ENCODE results near the gene PIPOX. TPM values are rescaled to one million over a fixed set of nuclear protein-coding genes. Genes with fewer than 3 reads are reported as not detected.

The PIPOX gene
- total and polyA plus RNA-seq, 8 donors, result 0.55 to 2.9 (median 0.88) TPM

- ATAC-seq (no peak), DNase-seq (no peak), FAIRE-seq (no peak)
- WGBS, 2 donors, result 89 to 99% methylated on average over 4 of the region's 4 CpGs
- no peaks in the 10 kb centered on the region for H3K9me3 ChIP-seq
- H3K27me3 ChIP-seq, result no peaks in the 10 kb centered on the region
- no peak overlapping the region for H3K27ac ChIP-seq
- intact Hi-C loops (cut with DNase I), result loop anchor here in 1 of 3 donors (10.0 kb wide), 1 partner anchor 70 kb away; no protein-coding TSS in a partner anchor
- no peaks in the 10 kb centered on the region for H3K36me3 ChIP-seq
- TF ChIP-seq CTCF (IDR thresholded peaks at IDR 0.05), result no peak
- H3K4me1 ChIP-seq, result peaks cover 0 to 6% (median 5%) of the 10 kb centered on the region in 3 donors
- H3K4me3 ChIP-seq, result no peak overlapping the region
Observed at GRCh38 chr17:29045026-29045425, 2.1 kb downstream of the PIPOX start.

- Histone ChIP-seq H3K27ac (no peak overlapping the region), H3K36me3 (no peaks in the 10 kb centered on the region), H3K27me3 (no peaks in the 10 kb centered on the region), H3K4me3 (no peak overlapping the region), H3K9me3 (no peaks in the 10 kb centered on the region), H3K4me1 (peaks cover 0 to 6% (median 5%) of the 10 kb centered on the region in 3 donors)
- 70 to 74% methylated on average over 7 of the region's 7 CpGs for WGBS, 2 donors
- no peak for FAIRE-seq
- TF ChIP-seq CTCF (IDR thresholded peaks at IDR 0.05), result no peak
- DNase-seq, result no peak
- intact Hi-C loops (cut with DNase I), result loop anchor here in 1 of 3 donors (10.0 kb wide), 1 partner anchor 71 kb away; no protein-coding TSS in a partner anchor
- no peak for ATAC-seq
Observed at GRCh38 chr17:29045734-29046472, 3.0 kb downstream of the PIPOX start.

- TF ChIP-seq CTCF (IDR thresholded peaks at IDR 0.05), result no peak
- ATAC-seq, result no peak
- intact Hi-C loops (cut with DNase I), result loop anchor here in 1 of 3 donors (10.0 kb wide), 1 partner anchor 72 kb away; no protein-coding TSS in a partner anchor
- Histone ChIP-seq H3K9me3 (no peaks in the 10 kb centered on the region), H3K27ac (no peak overlapping the region), H3K36me3 (no peaks in the 10 kb centered on the region), H3K4me3 (no peak overlapping the region), H3K4me1 (peaks cover 0 to 6% (median 5%) of the 10 kb centered on the region in 3 donors), H3K27me3 (no peaks in the 10 kb centered on the region)
- FAIRE-seq, result no peak
- DNase-seq, result no peak
- 70 to 78% methylated on average over 5 of the region's 5 CpGs for WGBS, 2 donors
Observed at GRCh38 chr17:29046473-29046839, 3.5 kb downstream of the PIPOX start.

GRCh38 chr17:29048440-29049368, 5.8 kb downstream of the PIPOX start:
- Histone ChIP-seq H3K4me3 (no peak overlapping the region), H3K4me1 (no peaks in the 10 kb centered on the region), H3K9me3 (no peaks in the 10 kb centered on the region), H3K36me3 (no peaks in the 10 kb centered on the region), H3K27me3 (no peaks in the 10 kb centered on the region), H3K27ac (no peak overlapping the region)
- TF ChIP-seq CTCF (IDR thresholded peaks at IDR 0.05), result no peak
- peak in 2 of 4 donors; percentile 47 to 52 for ATAC-seq
- WGBS, 2 donors, result 68 to 71% methylated on average over 10 of the region's 10 CpGs
- intact Hi-C loops (cut with DNase I), result loop anchor here in 1 of 3 donors (10.0 kb wide), 1 partner anchor 74 kb away; no protein-coding TSS in a partner anchor
- FAIRE-seq, result no peak
- no peak for DNase-seq
